Measurements from ENCODE around the gene ABCD2. TPM values are rescaled to one million over a fixed set of nuclear protein-coding genes. Genes with fewer than 3 reads are reported as not detected.

ABCD2 gene
- total RNA-seq (2022; extraction: Qiagen RNA extraction; ENCODE audit: low read depth) = not detected in 5 replicates

GRCh38 chr12:39619660-39620433 lies at the start of gene ABCD2:
Gene ABCD2 (minus strand): TSS chr12:39619803. CDS start chr12:39619615, 188 bp downstream.

Other genes with a start within 250 kb of the ABCD2 start
- gene KIF21A, start 176.7 kb downstream of the ABCD2 start, total RNA-seq (2022; extraction: Qiagen RNA extraction; ENCODE audit: low read depth) = 13.9 to 25.0 TPM (median 22.4 TPM) in 5 replicates